GM18517 (cell line): ENCODE measurements around the gene ZNF431.
"Not testable (repeated sequence)": the region's sequence is repeated elsewhere in the genome, so short reads cannot be mapped to it uniquely, and the experiment has no call there.

Source experiments
- ATAC-seq: cut with Tn5 transposase; IDR thresholded peaks from one replicate; pipeline ENCODE4 v1.9.1; 2021; ENCODE audit warnings: mild to moderate bottlenecking, moderate library complexity; ENCODE audit not compliant: unreplicated experiment

The ZNF431 gene

GRCh38 chr19:21141787-21142464, at the start of gene ZNF431:
Gene ZNF431, plus strand, starts transcription at chr19:21142040. Its CDS starts 144 bp downstream, at chr19:21142184.
- ATAC-seq = peak; percentile 99

DNA sequence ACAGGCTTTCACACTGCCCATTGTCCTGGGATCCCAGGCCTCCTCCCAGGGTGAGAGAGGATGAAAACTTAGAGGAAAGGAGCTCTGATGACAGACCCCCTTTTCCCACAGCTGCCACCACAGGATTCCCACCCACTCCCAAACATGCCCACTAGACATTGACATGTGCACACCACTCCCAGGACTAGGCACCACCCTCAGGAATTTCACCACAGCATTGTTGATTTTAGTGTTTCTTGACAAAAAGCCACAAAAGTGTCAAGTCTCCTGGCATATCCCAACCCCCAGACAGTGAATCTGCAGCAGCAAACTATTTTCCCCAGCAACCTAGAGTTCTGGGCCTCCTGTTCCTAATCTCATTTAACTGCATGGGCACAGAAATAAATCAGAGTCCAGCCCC, 49.7 kb upstream of the ZNF431 start:
- ATAC-seq = no peak

GRCh38 chr19:21094347-21095025, 47.4 kb upstream of the ZNF431 start:
- no peak for ATAC-seq

- no peak for ATAC-seq
Measured at GRCh38 chr19:21098291-21098690, 43.5 kb upstream of the ZNF431 start.

DNA sequence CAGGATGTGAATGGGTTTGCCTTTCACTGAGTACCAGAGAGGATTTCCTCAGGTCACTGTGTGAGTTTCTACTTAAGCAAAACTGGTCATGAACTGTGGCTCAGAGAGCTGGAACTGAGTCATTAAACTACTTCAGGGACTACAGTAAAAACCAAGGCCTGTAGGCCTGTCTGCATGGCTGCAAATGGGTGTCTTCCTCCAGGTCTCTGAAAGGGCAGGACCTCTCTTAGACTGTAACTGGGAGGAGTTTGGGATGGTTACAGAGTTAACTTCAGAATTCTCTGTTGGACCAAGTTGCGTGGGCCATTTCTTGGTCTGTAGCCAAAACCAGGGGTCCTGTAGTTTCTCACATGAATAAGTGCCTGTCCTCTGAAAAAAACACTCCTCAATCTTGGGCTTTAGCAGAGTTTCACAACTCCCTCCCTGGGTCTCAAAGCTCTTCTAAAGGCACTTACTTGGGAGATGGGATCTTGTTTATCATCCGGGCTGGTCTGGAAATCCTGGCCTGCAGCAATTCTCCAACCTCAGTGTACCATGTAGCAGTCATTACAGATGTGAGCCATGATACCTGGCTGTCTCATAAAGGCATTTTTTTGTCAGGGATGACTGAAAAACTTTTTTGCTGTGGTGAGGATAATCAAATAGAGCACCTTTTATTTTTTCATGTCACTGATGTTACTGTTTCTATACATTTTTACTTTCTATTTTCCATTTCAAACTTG, 40.2 kb upstream of the ZNF431 start:
- ATAC-seq = no peak

GRCh38 chr19:21109116-21109515, 32.7 kb upstream of the ZNF431 start:
- ATAC-seq = no peak

DNA sequence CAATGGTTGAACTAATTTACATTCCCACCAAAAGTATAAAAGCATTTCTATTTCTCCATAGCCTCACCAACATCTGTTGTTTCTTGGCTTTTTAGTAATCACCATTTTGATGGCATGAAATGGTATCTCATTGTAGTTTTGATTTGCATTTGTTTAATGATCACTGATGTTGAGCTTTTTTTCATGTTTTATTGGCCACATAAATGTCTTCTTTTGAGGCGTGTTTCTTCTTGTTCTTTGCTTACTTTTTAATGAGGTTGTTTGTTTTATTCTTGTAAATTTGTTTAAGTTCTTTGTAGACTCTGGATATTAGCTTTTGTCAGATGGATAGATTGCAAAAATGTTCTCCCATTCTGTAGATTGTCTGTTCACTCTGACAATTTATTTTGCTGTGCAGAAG, 31.7 kb upstream of the ZNF431 start:
- ATAC-seq = no peak

GRCh38 chr19:21115430-21115829, 26.4 kb upstream of the ZNF431 start:
- ATAC-seq = no peak

- no peak for ATAC-seq
Measured at GRCh38 chr19:21117041-21117907, 24.6 kb upstream of the ZNF431 start.

- ATAC-seq = no peak
Measured at GRCh38 chr19:21126078-21126477, 15.8 kb upstream of the ZNF431 start.

DNA sequence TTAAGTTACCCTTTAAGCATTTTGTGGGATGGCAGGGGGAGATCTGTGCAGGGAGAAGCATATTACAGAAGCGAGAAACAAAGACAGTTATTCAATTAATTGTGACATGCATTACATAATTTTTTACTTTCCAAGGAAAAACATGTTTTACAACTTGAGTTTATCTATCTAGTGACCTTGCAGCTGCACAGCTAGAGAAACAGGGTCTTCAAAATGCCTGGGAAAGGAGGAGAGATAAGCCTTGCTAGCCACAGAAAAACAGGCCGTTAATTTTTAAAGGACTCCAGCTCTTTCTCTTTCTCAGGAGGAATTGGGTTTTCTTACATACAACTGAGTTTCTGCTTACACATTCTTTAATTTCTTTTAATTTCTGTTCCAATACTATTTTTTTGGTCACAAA, 14.8 kb upstream of the ZNF431 start:
- ATAC-seq = no peak

- no peak for ATAC-seq
Measured at GRCh38 chr19:21127898-21128297, 13.9 kb upstream of the ZNF431 start.

- ATAC-seq = no peak
Measured at GRCh38 chr19:21128901-21129698, 12.7 kb upstream of the ZNF431 start.

- no peak for ATAC-seq
Measured at GRCh38 chr19:21130097-21130775, 11.6 kb upstream of the ZNF431 start.

DNA sequence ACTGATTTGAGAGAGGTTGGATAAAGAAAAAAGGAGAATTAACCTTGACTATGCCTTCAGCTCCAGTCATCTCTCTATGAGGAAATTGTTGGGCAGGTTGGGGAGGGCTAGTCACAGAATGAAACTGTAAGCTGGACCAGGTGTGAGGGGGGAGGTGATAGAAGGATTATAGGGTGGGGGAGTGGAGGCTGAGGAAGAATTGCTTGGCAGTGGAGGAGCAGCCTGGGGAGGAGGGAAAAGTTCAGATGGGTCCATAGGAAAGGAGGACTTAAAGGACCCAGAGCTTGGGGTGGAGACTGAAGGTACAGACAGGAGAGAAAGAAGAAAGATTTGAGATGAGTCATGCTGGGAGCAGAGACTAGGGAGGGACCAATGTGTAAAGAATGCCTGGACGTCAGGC, 8.2 kb upstream of the ZNF431 start:
- no peak for ATAC-seq

GRCh38 chr19:21134934-21135366, 6.9 kb upstream of the ZNF431 start:
- ATAC-seq = no peak

DNA sequence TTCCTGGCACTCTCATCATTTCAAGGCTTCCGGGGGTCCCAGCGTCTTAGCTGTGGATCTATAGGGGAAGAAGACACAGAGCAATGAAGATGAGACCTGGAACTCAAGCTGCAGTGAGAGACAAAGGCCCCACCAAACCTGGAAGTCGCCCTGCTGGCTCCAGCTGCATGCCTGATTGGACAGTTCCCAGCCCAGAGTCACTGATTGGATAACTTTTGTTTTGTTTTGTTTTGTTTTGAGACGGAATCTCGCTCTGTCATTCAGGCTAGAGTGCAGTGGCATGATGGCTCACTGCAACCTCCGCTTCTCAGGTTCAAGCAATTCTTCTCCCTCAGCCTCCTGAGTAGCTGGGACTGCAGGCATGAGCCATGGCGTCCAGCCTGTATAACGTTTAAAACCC, 6.4 kb upstream of the ZNF431 start:
- ATAC-seq = no peak

GRCh38 chr19:21138130-21138529, 3.7 kb upstream of the ZNF431 start:
- ATAC-seq = no peak

DNA sequence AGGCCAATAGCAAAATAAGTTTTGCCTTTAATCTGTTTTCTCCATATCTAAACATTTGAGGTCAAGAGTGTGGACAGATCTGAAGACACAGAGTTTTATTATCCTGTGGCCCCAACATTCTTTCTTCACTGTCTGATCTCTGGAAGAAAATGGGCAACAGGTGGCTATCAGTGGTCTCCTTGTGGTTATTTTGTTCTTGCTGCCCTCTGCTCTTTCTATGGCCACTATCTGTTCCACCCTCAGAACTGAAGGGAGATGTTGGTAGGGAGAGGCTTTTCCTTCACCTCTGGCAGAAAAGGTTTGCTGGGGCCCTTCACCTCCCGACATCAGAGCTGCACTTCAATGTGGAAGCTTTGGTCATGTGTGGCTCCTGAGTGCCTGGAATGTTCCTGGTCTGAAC, 834 bp upstream of the ZNF431 start:
- not testable (repeated sequence) for ATAC-seq

DNA sequence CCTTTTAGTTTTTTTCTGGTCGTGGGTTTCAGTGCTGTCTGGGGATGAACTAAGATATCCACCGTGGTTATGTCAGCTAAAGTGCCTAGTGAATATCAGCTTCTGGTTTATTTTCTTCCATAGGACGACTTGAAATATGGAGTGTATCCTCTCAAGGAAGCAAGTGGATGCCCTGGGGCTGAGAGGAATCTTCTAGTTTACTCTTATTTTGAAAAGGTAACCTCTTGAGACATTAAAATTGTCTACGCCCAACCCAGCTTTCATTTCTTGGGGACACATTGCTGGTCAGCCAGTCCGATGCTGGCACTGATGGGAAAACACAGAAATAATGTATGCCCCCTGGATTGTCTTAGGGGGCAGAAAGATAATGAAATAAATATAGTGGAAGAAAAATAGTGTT, 1.6 kb downstream of the ZNF431 start:
- ATAC-seq = no peak
